CD4-positive, alpha-beta T cell (primary cell): ENCODE data around the gene SNHG17. TPM values are rescaled to one million over a fixed set of nuclear protein-coding genes. Genes with fewer than 3 reads are reported as not detected.

Experiments
- ATAC-seq: fragments of 200-7000 bp; cut with Tn5 transposase; one replicate; pipeline ENCODE4 v1.10.0; 2022; ENCODE audit warnings: mild to moderate bottlenecking; ENCODE audit not compliant: poor library complexity
- CTCF ChIA-PET: fragments of 350-600 bp; sonication (Branson Sonifier 250); formaldehyde crosslinking; loops from one replicate; lab custom pipeline; 2021; ENCODE audit warnings: antibody characterized with exemption, inconsistent platforms; lab: Charles Lee
- POLR2A ChIA-PET: fragments of 350-600 bp; sonication (Branson Sonifier 250); formaldehyde crosslinking; loops from one replicate; lab custom pipeline; 2021; ENCODE audit warnings: antibody characterized with exemption, inconsistent platforms; lab: Charles Lee
- DNase-seq, 14 experiments: peaks; one replicate each; pipeline ENCODE4 v3.0.0-alpha.2; 2013 to 2020; ENCODE audit warnings: mixed read lengths in 2 of 14
- H3K27ac ChIP-seq, 2 donors: one replicate each; pipeline versions ENCODE4 v1.5.1 to v1.7.0; 2013; ENCODE audit warnings: low read length in 2 of 2, low read depth in 1 of 2, mild to moderate bottlenecking in 1 of 2
- H3K27me3 ChIP-seq, 2 experiments: 1 replicate in 1 of 2; 2 replicates in 1 of 2; pipeline versions ENCODE4 v1.6.1 to v1.7.0; 2013; ENCODE audit warnings: low read length in 2 of 2, control low read depth in 1 of 2, mild to moderate bottlenecking in 1 of 2, moderate library complexity in 1 of 2; ENCODE audit not compliant: insufficient read depth in 2 of 2, control insufficient read depth in 1 of 2
- H3K36me3 ChIP-seq: one replicate; pipeline ENCODE4 v1.6.1; 2013; ENCODE audit warnings: low read length, control low read depth; ENCODE audit not compliant: insufficient read depth
- H3K4me1 ChIP-seq: one replicate; pipeline ENCODE4 v1.6.1; 2013; ENCODE audit warnings: low read length, control low read depth; ENCODE audit not compliant: insufficient read depth
- H3K4me3 ChIP-seq: one replicate; pipeline ENCODE4 v1.5.1; 2013; ENCODE audit warnings: mild to moderate bottlenecking, low read length, moderate library complexity
- H3K9me3 ChIP-seq, 2 experiments: 1 replicate in 1 of 2; 2 replicates in 1 of 2; pipeline versions ENCODE4 v1.6.1 to v1.7.0; 2013; ENCODE audit warnings: low read length in 2 of 2, mild to moderate bottlenecking in 2 of 2, control low read depth in 1 of 2, moderate library complexity in 1 of 2; ENCODE audit not compliant: control insufficient read depth in 1 of 2, insufficient read depth in 1 of 2
- H3K27ac Mint-ChIP-seq: one replicate; pipeline ENCODE4 v1.8.0; 2020; ENCODE audit warnings: mixed read lengths
- H3K27me3 Mint-ChIP-seq: one replicate; pipeline ENCODE4 v1.8.0; 2021; ENCODE audit warnings: mixed read lengths
- H3K36me3 Mint-ChIP-seq: one replicate; pipeline ENCODE4 v1.8.0; 2021; ENCODE audit warnings: low read depth, mixed read lengths
- H3K4me1 Mint-ChIP-seq: one replicate; pipeline ENCODE4 v1.8.0; 2021; ENCODE audit warnings: low read depth, mixed read lengths
- H3K4me3 Mint-ChIP-seq: one replicate; pipeline ENCODE4 v1.8.0; 2020; ENCODE audit warnings: mild to moderate bottlenecking, mixed read lengths
- H3K9me3 Mint-ChIP-seq: one replicate; pipeline ENCODE4 v1.8.0; 2020; ENCODE audit warnings: mixed read lengths
- CTCF ChIP-seq: fragments of 200-600 bp; IDR thresholded peaks from one replicate; pipeline ENCODE4 v1.8.0; 2022; ENCODE audit warnings: antibody characterized with exemption, mild to moderate bottlenecking
- intact Hi-C, 2 experiments: fragments of 100-400 bp; cut with DNase I in 1 of 2; cut with micrococcal nuclease in 1 of 2; formaldehyde crosslinking; loops; one replicate each; pipeline versions ENCODE4 v1.15.1 to v1.9.0; 2023 to 2025; cut with DNase I, micrococcal nuclease
- total RNA-seq, 174 experiments: library from RNA in 2 of 174; stranded (reverse) in 2 of 174; gene quantifications; one replicate each; pipeline ENCODE4 v1.2.3 and lab custom pipeline; 2021 to 2026

Gene SNHG17
- total RNA-seq, 2 experiments from 2014 or later, result 94.1 to 99.3 TPM

GRCh38 chr20:38423541-38423940, 11.6 kb downstream of the SNHG17 start:
- ChIA-PET POLR2A (interaction anchor here (3.6 kb wide), 1 partner anchor 10 kb away, joined by 12 read pairs; the partner anchor contains the start of gene SNHG17), CTCF (interaction anchor here (1.6 kb wide), 1 partner anchor 12 kb away, joined by 7 read pairs; the partner anchor contains the start of gene SNHG17)
- Histone ChIP-seq H3K36me3 (peaks cover 91% of the 10 kb centered on the region), H3K4me1 (peaks cover 6% of the 10 kb centered on the region), H3K27me3 (no peaks in the 10 kb centered on the region), H3K4me3 (no peak overlapping the region), H3K27ac (no peak overlapping the region), H3K9me3 (no peaks in the 10 kb centered on the region)
- no peak overlapping the region for H3K4me3 Mint-ChIP-seq
- DNase-seq (no peak), ATAC-seq (no peak)
- no peak for TF ChIP-seq CTCF
- no peak overlapping the region for H3K27ac Mint-ChIP-seq
- no peaks in the 10 kb centered on the region for H3K9me3 Mint-ChIP-seq
- H3K27me3 Mint-ChIP-seq, result no peaks in the 10 kb centered on the region
- peaks cover 99% of the 10 kb centered on the region for H3K36me3 Mint-ChIP-seq
- peaks cover 29% of the 10 kb centered on the region for H3K4me1 Mint-ChIP-seq
- intact Hi-C loops, result no loop called here

GRCh38 chr20:38421915-38422314, 13.2 kb downstream of the SNHG17 start:
- no peak for TF ChIP-seq CTCF
- peaks cover 82% of the 10 kb centered on the region for H3K36me3 ChIP-seq
- Mint-ChIP-seq H3K27me3 (no peaks in the 10 kb centered on the region), H3K4me3 (no peak overlapping the region), H3K27ac (no peak overlapping the region), H3K36me3 (peaks cover 94% of the 10 kb centered on the region), H3K4me1 (peaks cover 19% of the 10 kb centered on the region), H3K9me3 (no peaks in the 10 kb centered on the region)
- no peaks in the 10 kb centered on the region for H3K9me3 ChIP-seq
- no peak overlapping the region for H3K4me3 ChIP-seq
- no peak for DNase-seq
- no peak overlapping the region for H3K27ac ChIP-seq
- no peak for ATAC-seq
- intact Hi-C loops, result no loop called here
- POLR2A ChIA-PET, result interaction anchor here (3.6 kb wide), 1 partner anchor 12 kb away, joined by 12 read pairs; the partner anchor contains the start of gene SNHG17
- no peaks in the 10 kb centered on the region for H3K4me1 ChIP-seq
- CTCF ChIA-PET, result no interaction called here
- H3K27me3 ChIP-seq, result no peaks in the 10 kb centered on the region

- intact Hi-C loops, result no loop called here
- H3K9me3 ChIP-seq, result no peaks in the 10 kb centered on the region
- Mint-ChIP-seq H3K27ac (no peak overlapping the region), H3K4me1 (peaks cover 9% of the 10 kb centered on the region), H3K27me3 (no peaks in the 10 kb centered on the region), H3K36me3 (peaks cover 94% of the 10 kb centered on the region), H3K9me3 (no peaks in the 10 kb centered on the region), H3K4me3 (no peak overlapping the region)
- DNase-seq (no peak), ATAC-seq (no peak)
- ChIA-PET POLR2A (no interaction called here), CTCF (interaction anchor here (1.5 kb wide), 1 partner anchor 14 kb away, joined by 4 read pairs; the partner anchor contains the start of gene SNHG17)
- H3K4me1 ChIP-seq, result no peaks in the 10 kb centered on the region
- H3K4me3 ChIP-seq, result no peak overlapping the region
- H3K27ac ChIP-seq, result no peak overlapping the region
- TF ChIP-seq CTCF, result no peak
- H3K36me3 ChIP-seq, result peaks cover 81% of the 10 kb centered on the region
- no peaks in the 10 kb centered on the region for H3K27me3 ChIP-seq
Measured at GRCh38 chr20:38420388-38421085, 14.6 kb downstream of the SNHG17 start.
